ENCODE data around the gene CHST2.
"Not testable (repeated sequence)": the region's sequence is repeated elsewhere in the genome, so short reads cannot be mapped to it uniquely, and the experiment has no call there.

The CHST2 gene

DNA sequence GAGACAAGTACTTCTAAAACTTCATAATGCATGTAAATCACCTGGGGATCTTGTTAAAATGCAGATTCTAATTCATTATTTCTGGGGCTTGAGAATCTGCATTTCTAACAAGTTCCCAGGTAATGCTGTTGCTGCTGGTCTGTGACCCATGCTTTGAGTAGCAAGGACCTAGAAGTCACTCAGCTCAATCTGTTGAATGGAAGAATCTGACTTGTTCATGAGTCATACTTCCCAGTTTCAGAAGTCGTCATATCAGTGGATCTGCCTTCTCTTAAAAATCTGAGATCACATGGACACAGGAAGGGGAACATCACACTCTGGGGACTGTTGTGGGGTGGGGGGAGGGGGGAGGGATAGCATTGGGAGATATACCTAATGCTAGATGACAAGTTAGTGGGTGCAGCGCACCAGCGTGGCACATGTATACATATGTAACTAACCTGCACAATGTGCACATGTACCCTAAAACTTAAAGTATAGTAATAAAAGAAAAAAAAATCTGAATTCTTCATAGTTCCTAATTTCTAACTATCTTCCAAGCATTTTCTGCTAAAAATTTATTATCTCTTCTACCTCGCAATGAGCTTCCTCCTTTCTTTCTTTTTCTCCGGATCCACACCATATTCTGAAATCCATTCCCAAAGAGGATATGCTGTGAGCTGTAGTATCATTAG is 46.2 kb downstream of the CHST2 start:
- not testable (repeated sequence) for DNase-seq

DNA sequence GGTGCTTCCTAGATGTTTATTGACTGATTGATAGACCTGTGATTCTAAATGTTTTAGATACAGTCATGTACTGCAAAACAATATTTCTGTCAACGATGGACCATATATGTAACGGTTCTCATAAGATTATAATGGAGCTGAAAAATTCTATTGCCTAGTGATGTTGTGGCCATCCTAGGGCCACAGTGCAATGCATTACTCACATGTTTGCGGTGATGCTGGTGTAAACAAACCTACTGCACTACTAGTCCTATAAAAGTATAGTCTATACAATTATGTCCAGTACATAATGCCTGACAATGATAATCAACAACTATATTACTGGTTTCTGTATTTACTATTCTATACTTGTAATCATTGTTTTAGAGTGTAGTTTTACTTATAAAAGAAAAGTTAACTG is 46.8 kb downstream of the CHST2 start:
- no peak for DNase-seq

- no peak for DNase-seq
These were observed 48.6 kb downstream of the CHST2 start for GRCh38 chr3:143167969-143168854.

GRCh38 chr3:143168855-143169192 is 49.3 kb downstream of the CHST2 start:
- no peak for DNase-seq

GRCh38 chr3:143170074-143170473 is 50.5 kb downstream of the CHST2 start:
- no peak for DNase-seq

- DNase-seq, result no peak
These were observed 51.1 kb downstream of the CHST2 start for GRCh38 chr3:143170676-143171075.

GRCh38 chr3:143171141-143171980 is 51.8 kb downstream of the CHST2 start:
- no peak for DNase-seq

GRCh38 chr3:143172062-143172794 is 52.7 kb downstream of the CHST2 start:
- no peak for DNase-seq

DNA sequence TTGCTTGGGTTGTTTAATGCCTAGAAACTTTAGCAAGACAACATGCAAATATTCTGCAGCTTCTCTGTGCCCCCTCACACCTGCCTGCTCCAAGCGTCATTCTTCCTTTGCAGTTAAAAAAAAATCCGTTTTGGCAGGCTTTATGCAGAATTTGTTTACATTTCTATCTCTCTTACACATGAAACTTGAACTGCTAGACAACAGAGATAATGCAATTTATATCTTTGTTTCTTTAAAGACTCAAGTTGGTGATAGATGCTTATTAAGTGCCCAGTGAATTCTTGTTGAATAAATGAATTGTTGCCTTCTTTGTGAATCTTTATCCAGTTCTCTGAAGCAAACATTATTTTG is 53.2 kb downstream of the CHST2 start:
- DNase-seq, result no peak

DNA sequence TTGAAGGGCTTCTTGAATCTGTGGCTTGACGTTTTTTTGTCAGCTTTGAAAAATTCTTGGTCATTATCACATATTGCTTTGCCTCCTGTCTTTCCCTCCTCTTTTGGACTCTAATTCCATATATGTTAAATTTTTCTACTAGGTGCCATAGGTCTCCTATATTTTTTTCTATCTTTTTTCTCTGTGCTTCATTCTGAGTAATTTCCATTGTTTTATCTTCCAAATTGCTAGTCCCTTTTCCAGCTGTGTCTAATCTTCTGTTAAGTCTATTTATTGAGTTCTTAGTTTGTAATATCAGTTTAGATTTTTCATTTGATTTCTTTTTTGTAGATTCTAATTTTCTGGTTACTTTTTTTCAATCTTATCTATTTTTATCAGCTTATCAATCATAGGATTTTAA is 53.7 kb downstream of the CHST2 start:
- DNase-seq, result no peak

All from anterior cingulate cortex (tissue), 58 donors.